Superior temporal gyrus (tissue), 1 donor: ENCODE results near the gene SEC14L1.
"Not testable (repeated sequence)": the region's sequence is repeated elsewhere in the genome, so short reads cannot be mapped to it uniquely, and the experiment has no call there.

Source experiments
- DNase-seq: peaks from one replicate; pipeline ENCODE4 v3.0.0-alpha.2; 2016; ENCODE audit errors: extremely low spot score

Gene SEC14L1

GRCh38 chr17:77116371-77116860 lies 24.4 kb upstream of the SEC14L1 start:
- no peak for DNase-seq

DNA sequence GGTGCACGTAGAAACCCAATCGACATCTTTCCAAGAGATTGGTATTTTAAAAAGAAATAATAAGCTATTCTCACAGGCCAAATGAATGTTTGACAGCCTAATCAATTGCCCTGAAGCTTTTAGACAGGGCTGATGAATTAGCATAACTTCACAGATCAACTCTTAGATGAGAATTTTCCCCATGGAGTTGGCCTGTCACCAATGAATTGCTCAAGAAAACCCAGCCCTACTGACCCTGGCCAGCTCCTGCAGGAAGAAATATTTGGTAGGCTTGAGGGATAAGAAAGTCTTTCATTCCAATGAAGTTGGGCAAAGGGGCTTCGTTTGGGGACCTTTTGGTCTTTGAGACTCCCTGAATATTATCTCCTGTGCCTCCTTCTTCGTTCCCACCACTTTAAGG lies 23.4 kb upstream of the SEC14L1 start:
- DNase-seq, result no peak

GRCh38 chr17:77118251-77118928 lies 22.4 kb upstream of the SEC14L1 start:
- no peak for DNase-seq

- no peak for DNase-seq
These were observed 21.0 kb upstream of the SEC14L1 start for GRCh38 chr17:77119668-77120301.

DNA sequence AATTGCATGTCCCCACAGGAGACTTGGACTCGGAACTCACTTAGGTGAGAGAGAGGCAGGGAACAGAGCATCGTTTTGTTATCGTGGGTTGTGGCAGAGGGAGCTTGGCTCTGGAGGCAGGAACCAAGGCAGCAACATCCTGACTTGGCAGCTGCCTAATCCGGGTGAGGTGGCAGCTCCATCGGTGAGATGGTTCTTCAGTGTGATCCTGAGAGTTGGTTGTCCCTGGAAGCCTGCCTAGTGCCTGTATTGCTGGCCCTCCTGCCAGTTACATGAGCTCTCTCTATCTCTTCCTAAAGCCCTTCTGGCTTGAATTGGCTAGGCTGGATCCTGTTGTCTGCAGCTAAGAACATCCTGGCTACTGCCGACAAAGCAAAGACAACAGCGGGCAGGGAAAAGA lies 19.9 kb upstream of the SEC14L1 start:
- DNase-seq, result peak; percentile 53

DNA sequence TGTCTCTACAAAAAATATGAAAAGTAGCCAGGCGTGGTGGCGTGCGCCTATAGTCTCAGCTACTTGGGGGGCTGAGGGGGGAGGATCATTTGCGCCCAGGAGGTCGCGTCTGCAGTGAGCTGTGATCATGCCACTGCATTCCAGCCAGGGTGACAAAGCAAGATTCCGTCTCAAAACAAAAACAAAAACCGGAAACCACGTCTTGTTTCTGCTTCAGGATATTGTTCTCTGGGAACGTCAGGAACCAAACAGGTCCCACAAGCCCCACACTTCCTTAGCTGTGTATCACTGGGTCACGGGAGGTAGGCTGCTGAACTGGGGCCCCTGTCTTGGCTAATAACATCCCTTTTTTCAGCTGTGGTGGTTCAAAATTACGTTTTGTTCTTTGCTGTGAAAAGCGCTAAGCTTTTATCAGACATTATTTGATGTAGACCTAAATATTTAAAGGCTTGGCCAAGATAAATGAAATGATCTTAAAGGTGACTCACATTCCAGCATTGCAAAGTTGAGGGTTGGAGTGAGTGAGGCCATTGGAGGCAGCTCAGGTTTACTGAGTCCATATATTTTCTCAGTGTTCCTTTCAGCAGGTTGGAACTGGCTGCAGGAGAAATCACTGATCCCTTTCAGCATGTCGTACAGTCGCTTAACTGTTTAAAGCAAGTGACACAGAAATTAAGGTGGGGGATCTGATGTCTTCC lies 16.4 kb upstream of the SEC14L1 start:
- DNase-seq, result no peak

DNA sequence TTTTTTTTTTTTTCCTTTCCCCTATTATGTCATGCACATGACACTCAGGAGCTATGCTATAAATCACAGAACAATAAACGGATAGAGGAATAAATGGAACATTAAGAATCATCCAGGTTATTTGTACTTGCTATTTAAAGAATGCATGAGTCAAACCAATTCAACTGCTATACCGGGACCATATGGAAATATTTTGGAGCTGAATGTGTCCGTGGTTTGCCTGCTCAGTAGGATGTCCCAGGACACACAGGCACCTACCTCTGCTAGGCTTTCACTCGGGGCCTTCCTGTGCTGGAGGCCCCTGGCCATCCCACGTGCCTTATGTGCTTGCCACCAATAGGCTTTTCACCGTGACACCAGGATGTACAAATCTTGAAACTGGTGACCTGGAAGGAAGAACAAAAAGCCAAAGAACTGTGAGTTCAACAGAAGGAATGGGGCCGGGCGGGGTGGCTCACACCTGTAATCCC lies 15.3 kb upstream of the SEC14L1 start:
- no peak for DNase-seq

DNA sequence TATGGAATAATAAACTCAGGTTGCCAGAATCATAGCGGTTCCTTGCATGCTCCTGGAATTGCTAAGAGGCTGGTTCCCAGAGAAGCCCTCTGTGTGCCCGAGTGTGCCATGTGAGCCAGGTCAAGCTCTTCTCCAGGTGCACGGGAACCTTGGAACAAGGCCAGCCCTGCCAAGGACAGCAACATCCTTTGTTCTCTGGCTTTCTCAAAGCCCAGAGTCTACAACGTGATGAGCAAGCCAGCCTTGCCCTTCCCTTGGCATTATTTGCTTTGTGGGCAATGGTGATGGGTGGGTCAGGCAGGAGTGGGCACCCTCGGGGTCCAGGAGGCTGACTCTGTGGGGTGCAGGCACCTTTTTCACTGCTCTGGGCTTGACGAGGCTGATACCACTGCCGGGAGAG lies 14.2 kb upstream of the SEC14L1 start:
- no peak for DNase-seq

DNA sequence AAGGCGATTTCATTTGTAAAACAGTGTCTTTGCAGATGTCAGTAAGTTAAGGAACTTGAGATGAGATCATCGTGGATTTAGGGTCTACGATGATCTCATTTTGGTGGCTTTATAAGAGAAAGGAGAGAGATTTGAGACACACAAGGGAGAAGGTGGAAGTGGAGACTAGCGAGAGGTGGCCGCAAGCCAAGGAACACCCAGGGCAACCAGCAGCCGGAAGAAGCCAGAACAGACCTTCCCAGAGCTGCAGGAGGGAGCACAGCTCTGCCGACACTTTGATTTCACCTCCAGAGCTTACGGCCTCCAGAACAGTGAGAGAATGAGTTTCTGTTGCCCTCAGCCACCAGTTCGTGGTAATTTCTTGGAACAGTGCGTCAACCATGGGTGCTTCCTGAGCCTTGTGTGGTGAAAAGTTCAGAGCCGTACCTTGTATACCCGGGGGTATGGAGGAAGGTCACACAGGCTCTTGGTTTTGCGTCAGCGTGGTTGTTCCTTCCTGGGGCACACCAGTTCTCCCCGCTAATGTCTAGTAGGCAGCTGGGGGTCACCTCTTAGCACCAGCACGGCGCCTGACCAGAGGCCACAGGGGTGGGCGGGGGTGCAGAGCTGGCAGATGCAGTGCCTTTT lies 12.9 kb upstream of the SEC14L1 start:
- no peak for DNase-seq

DNA sequence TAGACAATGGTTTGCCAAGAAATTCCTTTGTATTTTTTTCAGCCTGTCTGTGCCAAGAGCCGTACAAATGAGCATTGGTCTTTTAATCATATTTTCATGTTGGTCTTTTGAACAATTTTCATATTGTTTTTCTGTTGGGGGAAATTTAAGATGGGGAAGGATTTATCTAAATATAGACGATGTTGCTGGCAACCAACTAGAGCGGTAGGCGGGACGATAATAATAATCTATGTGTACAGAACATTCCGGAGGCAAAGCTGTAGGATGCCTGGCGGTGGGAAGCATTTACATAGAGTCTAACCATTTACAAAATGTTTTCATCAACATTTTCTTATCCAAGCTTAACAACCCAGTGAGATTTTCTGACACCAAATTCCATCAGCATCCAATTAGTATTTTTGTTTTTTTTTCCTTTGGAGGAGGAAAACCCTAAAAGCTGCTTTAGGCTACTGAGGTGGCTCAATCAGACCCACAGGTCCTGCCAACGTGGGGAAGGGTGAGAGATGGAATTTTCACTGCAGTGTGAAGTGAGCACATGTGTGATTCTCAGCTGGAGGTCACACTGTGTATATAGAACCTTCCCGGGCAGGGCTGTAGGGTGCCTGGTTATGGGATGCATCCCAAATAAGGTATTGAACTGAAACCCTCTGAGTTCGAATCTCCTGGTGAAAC lies 11.7 kb upstream of the SEC14L1 start:
- DNase-seq, result peak; percentile 62

DNA sequence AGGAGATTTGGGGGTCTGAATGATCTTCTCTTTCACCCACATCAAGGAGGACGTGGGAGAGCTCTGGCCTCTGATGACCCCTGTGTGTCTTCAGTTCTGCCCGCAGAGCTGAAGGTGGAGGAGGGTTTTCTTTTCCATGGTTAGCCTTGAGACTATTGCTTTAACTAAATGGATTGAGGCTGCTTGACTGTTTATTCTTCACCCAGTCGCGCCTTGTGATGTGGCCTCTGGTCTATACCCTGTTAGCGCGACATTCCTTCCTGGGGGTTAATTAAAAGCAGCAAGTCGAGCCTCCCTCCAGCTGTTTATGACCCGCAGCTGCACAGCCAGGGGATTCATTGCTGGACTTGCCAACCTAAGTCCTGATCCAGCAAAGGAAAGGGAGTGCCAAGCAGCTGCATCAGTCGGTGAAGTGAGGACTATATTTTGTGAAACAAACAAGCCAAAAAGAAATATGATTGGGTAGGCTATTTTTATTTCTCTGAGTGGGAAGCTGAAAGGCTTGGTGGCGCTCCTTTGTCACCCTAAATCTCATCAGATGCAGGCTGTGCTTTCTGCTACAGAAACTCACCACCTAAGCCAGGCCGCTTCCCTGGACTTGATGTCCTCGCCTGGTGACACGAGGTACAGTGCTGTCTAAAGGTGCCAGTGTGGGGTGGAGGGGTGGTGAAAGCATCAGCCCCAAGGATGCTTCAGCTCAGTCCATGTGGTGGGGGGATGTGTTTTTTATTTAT lies 11.0 kb upstream of the SEC14L1 start:
- peak; percentile 68 for DNase-seq

DNA sequence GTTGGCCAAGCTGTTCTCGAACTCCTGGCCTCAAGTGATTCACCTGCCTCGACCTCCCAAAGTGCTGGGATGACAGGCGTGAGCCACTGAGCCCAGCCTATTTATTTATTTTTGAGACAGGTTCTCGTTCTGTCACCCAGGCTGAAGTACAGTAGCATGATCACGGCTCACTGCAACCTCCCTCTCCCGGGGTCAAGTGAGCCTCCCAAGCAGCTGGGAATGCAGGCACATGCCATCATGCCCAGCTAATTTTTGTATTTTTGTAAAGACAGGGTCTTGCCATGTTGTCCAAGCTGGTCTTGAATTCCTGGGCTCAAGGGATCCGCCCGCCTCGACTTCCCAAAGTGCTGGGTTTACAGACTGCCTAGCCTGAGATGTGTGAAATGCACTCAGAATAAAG lies 10.2 kb upstream of the SEC14L1 start:
- DNase-seq, result no peak

DNA sequence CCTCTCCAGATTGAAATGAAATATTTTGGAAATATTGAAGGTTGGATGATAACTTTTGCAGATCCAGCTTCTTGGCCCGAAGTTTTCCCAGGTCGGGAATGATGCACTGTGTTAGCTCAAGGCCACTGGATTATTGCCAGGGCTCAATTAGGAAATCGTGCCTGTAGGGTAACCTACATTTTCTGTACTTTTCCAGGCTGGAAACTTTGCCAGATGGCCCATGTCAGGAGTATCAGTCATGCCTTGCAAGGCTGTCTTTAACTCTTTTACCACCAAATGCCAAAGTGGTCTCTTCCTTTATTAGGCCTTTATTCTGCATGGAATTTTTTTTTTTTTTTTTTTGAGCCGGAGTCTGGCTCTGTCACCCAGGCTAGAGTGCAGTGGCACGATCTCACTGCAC lies 8.9 kb upstream of the SEC14L1 start:
- DNase-seq, result no peak

- DNase-seq, result no peak
These were observed 8.2 kb upstream of the SEC14L1 start for GRCh38 chr17:77132411-77133086.

GRCh38 chr17:77133087-77133638 lies 7.6 kb upstream of the SEC14L1 start:
- DNase-seq, result no peak

- no peak for DNase-seq
These were observed 4.4 kb upstream of the SEC14L1 start for GRCh38 chr17:77136420-77136767.

- DNase-seq, result no peak
These were observed 3.7 kb upstream of the SEC14L1 start for GRCh38 chr17:77137111-77137510.

- DNase-seq, result not testable (repeated sequence)
These were observed 2.9 kb upstream of the SEC14L1 start for GRCh38 chr17:77137886-77138285.

- peak; percentile 96 for DNase-seq
These were observed 447 bp upstream of the SEC14L1 start for GRCh38 chr17:77140166-77140877.
